OCI-LY1 (cell line): ENCODE results near the gene RASL10B.

Experiments
- H2AFZ ChIP-seq: fragments of 200-600 bp; sonication (generic), shearing (Covaris generic); 2 replicates; pipeline ENCODE4 v1.6.0; 2014; ENCODE audit warnings: antibody characterized with exemption, mild to moderate bottlenecking, low read length
- H3F3A ChIP-seq: fragments of 200-600 bp; sonication (generic), shearing (Covaris generic); 2 replicates; pipeline ENCODE4 v1.6.0; 2014; ENCODE audit warnings: mild to moderate bottlenecking, antibody characterized with exemption, low read length, moderate library complexity; ENCODE audit not compliant: insufficient read depth
- H3K27ac ChIP-seq: fragments of 200-600 bp; sonication (generic); 2 replicates; pipeline ENCODE4 v1.5.1; 2014; ENCODE audit warnings: low read length, mixed run types, mild to moderate bottlenecking, low read depth; ENCODE audit not compliant: poor library complexity, severe bottlenecking
- H3K27me3 ChIP-seq: fragments of 200-600 bp; sonication (generic); 2 replicates; pipeline ENCODE4 v1.6.0; 2014; ENCODE audit warnings: antibody characterized with exemption, mild to moderate bottlenecking, low read length, moderate library complexity; ENCODE audit not compliant: insufficient read depth
- H3K36me3 ChIP-seq: fragments of 200-600 bp; sonication (generic); 2 replicates; pipeline ENCODE4 v1.6.1; 2014; ENCODE audit warnings: mild to moderate bottlenecking, antibody characterized with exemption, low read length, moderate library complexity, mixed read lengths; ENCODE audit not compliant: insufficient read depth
- H3K4me1 ChIP-seq: fragments of 200-600 bp; sonication (generic); 2 replicates; pipeline ENCODE4 v1.5.1; 2014; ENCODE audit warnings: mild to moderate bottlenecking, low read length, moderate library complexity; ENCODE audit not compliant: insufficient read depth, severe bottlenecking
- H3K4me2 ChIP-seq: fragments of 200-600 bp; sonication (generic), shearing (Covaris generic); 2 replicates; pipeline ENCODE4 v1.6.1; 2014; ENCODE audit warnings: low read length
- H3K4me3 ChIP-seq: fragments of 200-600 bp; sonication (generic); 2 replicates; pipeline ENCODE4 v1.5.1; 2014; ENCODE audit warnings: low read length, low read depth, mild to moderate bottlenecking, mixed read lengths; ENCODE audit not compliant: poor library complexity, severe bottlenecking
- H3K79me2 ChIP-seq: fragments of 200-600 bp; shearing (Covaris generic); 2 replicates; pipeline ENCODE4 v1.6.1; 2016; ENCODE audit warnings: mixed run types, low read length, mixed read lengths; ENCODE audit not compliant: insufficient read depth
- H3K9ac ChIP-seq: fragments of 200-600 bp; sonication (generic), shearing (Covaris generic); 2 replicates; pipeline ENCODE4 v1.6.1; 2014; ENCODE audit warnings: mild to moderate bottlenecking, low read length, mixed read lengths
- H3K9me2 ChIP-seq: fragments of 200-600 bp; sonication (generic), shearing (Covaris generic); 2 replicates; pipeline ENCODE4 v1.6.1; 2014; ENCODE audit warnings: low read depth, mild to moderate bottlenecking, low read length, mixed read lengths
- H3K9me3 ChIP-seq: fragments of 200-600 bp; shearing (Covaris generic); 2 replicates; pipeline ENCODE4 v1.6.1; 2014; ENCODE audit warnings: low read length, mixed read lengths
- H4K20me1 ChIP-seq: fragments of 200-600 bp; sonication (generic), shearing (Covaris generic); 2 replicates; pipeline ENCODE4 v1.6.0; 2016; ENCODE audit warnings: mild to moderate bottlenecking, low read length; ENCODE audit not compliant: insufficient read depth
- CTCF ChIP-seq: fragments of 200-600 bp; sonication (generic), shearing (Covaris generic); IDR thresholded peaks from 2 replicates; pipeline ENCODE4 v1.5.1; 2017; ENCODE audit warnings: mild to moderate bottlenecking, antibody characterized with exemption, low read length, moderate library complexity, mixed read lengths
- EZH2 ChIP-seq: fragments of 200-600 bp; sonication (generic), shearing (Covaris generic); IDR thresholded peaks from 2 replicates; pipeline ENCODE4 v1.8.0; 2017; ENCODE audit warnings: borderline replicate concordance, mixed run types, mild to moderate bottlenecking, antibody characterized with exemption, low read length, moderate library complexity, mixed read lengths

Gene RASL10B

GRCh38 chr17:35695613-35696012 is 35.8 kb upstream of the RASL10B start:
- Histone ChIP-seq H3F3A (no peaks in the 10 kb centered on the region), H3K36me3 (peaks cover 20% of the 10 kb centered on the region; the same call in 1 of the 2 replicates), H3K9me2 (no peaks in the 10 kb centered on the region), H4K20me1 (no peaks in the 10 kb centered on the region), H3K4me1 (no peaks in the 10 kb centered on the region), H2AFZ (no peak overlapping the region), H3K9me3 (no peaks in the 10 kb centered on the region), H3K79me2 (no peaks in the 10 kb centered on the region), H3K9ac (no peak overlapping the region), H3K27me3 (no peaks in the 10 kb centered on the region), H3K27ac (no peak overlapping the region), H3K4me2 (no peak overlapping the region), H3K4me3 (no peak overlapping the region)
- TF ChIP-seq EZH2 (no peak), CTCF (no peak)

- Histone ChIP-seq H3K9me2 (no peaks in the 10 kb centered on the region), H3K4me3 (no peak overlapping the region), H3K4me1 (no peaks in the 10 kb centered on the region), H3K27me3 (no peaks in the 10 kb centered on the region), H3K27ac (no peak overlapping the region), H3F3A (no peaks in the 10 kb centered on the region), H3K9ac (no peak overlapping the region), H3K79me2 (no peaks in the 10 kb centered on the region), H2AFZ (no peak overlapping the region), H3K9me3 (no peaks in the 10 kb centered on the region), H3K36me3 (peaks cover 15% of the 10 kb centered on the region; the same call in 1 of the 2 replicates), H4K20me1 (no peaks in the 10 kb centered on the region), H3K4me2 (no peak overlapping the region)
- TF ChIP-seq EZH2 (no peak), CTCF (no peak)
Measured at GRCh38 chr17:35698800-35699199, 32.6 kb upstream of the RASL10B start.

- Histone ChIP-seq H3K9me3 (no peaks in the 10 kb centered on the region), H3K79me2 (no peaks in the 10 kb centered on the region), H3K4me3 (no peak overlapping the region), H3K4me2 (no peak overlapping the region), H2AFZ (no peak overlapping the region), H3K27me3 (no peaks in the 10 kb centered on the region), H3K27ac (no peak overlapping the region), H3K9ac (no peak overlapping the region), H4K20me1 (no peaks in the 10 kb centered on the region), H3K36me3 (peaks cover 9% of the 10 kb centered on the region; the same call in 1 of the 2 replicates), H3F3A (no peaks in the 10 kb centered on the region), H3K9me2 (no peaks in the 10 kb centered on the region), H3K4me1 (no peaks in the 10 kb centered on the region)
- TF ChIP-seq EZH2 (no peak), CTCF (no peak)
Measured at GRCh38 chr17:35700150-35700549, 31.3 kb upstream of the RASL10B start.
